Mucosa of rectum (tissue), 2 donors: Measurements from ENCODE around the gene EIF4H.
"Not testable (repeated sequence)": the region's sequence is repeated elsewhere in the genome, so short reads cannot be mapped to it uniquely, and the experiment has no call there.

ENCODE experiments used
- H3K27ac ChIP-seq, 2 donors: one replicate each; pipeline ENCODE4 v1.7.0; 2013; ENCODE audit warnings: inconsistent platforms in 2 of 2, low read depth in 2 of 2, low read length in 2 of 2
- H3K27me3 ChIP-seq, 2 donors: one replicate each; pipeline ENCODE4 v1.7.0; 2013; ENCODE audit warnings: low read length in 2 of 2; ENCODE audit not compliant: control insufficient read depth in 2 of 2, insufficient read depth in 2 of 2
- H3K36me3 ChIP-seq, 2 donors: one replicate each; pipeline ENCODE4 v1.7.0; 2013; ENCODE audit warnings: low read length in 2 of 2; ENCODE audit not compliant: control insufficient read depth in 2 of 2, insufficient read depth in 2 of 2
- H3K4me1 ChIP-seq, 2 donors: one replicate each; pipeline ENCODE4 v1.7.0; 2013; ENCODE audit warnings: low read length in 2 of 2, mild to moderate bottlenecking in 1 of 2; ENCODE audit not compliant: control insufficient read depth in 2 of 2, insufficient read depth in 2 of 2
- H3K4me3 ChIP-seq, 2 donors: one replicate each; pipeline ENCODE4 v1.7.0; 2013; ENCODE audit warnings: low read length in 2 of 2
- H3K9ac ChIP-seq, 2 donors: one replicate each; pipeline ENCODE4 v1.7.0; 2013; ENCODE audit warnings: low read length in 2 of 2, low read depth in 1 of 2, mild to moderate bottlenecking in 1 of 2
- H3K9me3 ChIP-seq, 2 donors: one replicate each; pipeline ENCODE4 v1.7.0; 2013; ENCODE audit warnings: low read length in 2 of 2; ENCODE audit not compliant: control insufficient read depth in 2 of 2
- donor health status: healthy.
- donor health status: Normal muscosa, but diverticular disease.

EIF4H gene

GRCh38 chr7:74222851-74223710 is 48.9 kb downstream of the EIF4H start:
- H3K9me3 ChIP-seq: no peaks in the 10 kb centered on the region
- H3K27ac ChIP-seq: no peak overlapping the region
- H3K4me3 ChIP-seq: no peak overlapping the region
- no peaks in the 10 kb centered on the region for H3K4me1 ChIP-seq
- H3K36me3 ChIP-seq: peaks cover 0 to 4% of the 10 kb centered on the region in 2 donors
- H3K27me3 ChIP-seq: no peaks in the 10 kb centered on the region
- H3K9ac ChIP-seq: no peak overlapping the region

- H3K27ac ChIP-seq: no peak overlapping the region
These were observed 49.8 kb downstream of the EIF4H start for GRCh38 chr7:74223711-74224510.

DNA sequence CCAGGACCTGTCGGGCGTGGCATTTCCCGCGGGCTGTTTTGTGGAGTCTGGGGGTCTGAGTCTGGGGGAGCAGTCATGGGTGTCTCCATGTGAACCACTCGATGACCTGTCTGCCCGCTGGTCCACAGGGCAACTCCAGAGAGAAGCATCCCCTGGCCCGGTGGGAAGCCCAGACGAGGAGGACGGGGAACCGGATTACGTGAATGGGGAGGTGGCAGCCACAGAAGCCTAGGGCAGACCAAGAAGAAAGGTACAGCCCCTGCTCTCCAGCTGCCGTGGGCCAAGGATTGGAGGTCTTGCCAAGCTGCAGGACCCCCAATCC is 50.3 kb downstream of the EIF4H start:
- Histone ChIP-seq H3K27ac (no peak overlapping the region), H3K4me3 (no peak overlapping the region), H3K36me3 (peaks cover 4 to 8% of the 10 kb centered on the region in 2 donors), H3K4me1 (peaks cover 0 to 2% of the 10 kb centered on the region in 2 donors), H3K27me3 (no peaks in the 10 kb centered on the region), H3K9me3 (no peaks in the 10 kb centered on the region), H3K9ac (no peak overlapping the region)

More at GRCh38 chr7:74223711-74224510, 49.8 kb downstream of the EIF4H start:
- Histone ChIP-seq H3K36me3 (peaks cover 4% of the 10 kb centered on the region in 2 donors), H3K9me3 (no peaks in the 10 kb centered on the region), H3K4me1 (peaks cover 0 to under 1% of the 10 kb centered on the region in 2 donors), H3K4me3 (no peak overlapping the region), H3K27me3 (no peaks in the 10 kb centered on the region), H3K9ac (no peak overlapping the region)

DNA sequence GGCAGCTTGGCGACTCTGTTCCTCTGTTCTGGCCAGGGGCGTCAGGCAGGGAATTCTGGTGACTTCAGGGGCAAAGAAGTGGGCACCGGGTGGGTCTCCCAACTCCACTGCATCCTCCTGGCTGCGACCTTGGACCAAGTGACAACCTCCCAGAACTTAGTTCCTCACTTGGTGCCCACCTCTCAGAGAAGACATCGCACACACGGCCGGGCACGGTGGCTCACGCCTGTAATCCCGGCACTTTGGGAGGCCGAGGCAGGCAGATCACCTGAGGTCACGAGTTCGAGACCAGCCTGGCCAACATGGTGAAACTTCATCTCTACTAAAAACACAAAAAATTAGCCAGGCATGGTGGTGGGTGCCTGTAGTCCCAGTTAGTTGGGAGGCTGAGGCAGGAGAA is 50.8 kb downstream of the EIF4H start:
- not testable (repeated sequence) for H3K9me3 ChIP-seq, H3K9ac ChIP-seq, H3K27ac ChIP-seq, H3K4me1 ChIP-seq, H3K36me3 ChIP-seq, H3K27me3 ChIP-seq, H3K4me3 ChIP-seq

GRCh38 chr7:74225400-74225799 is 51.2 kb downstream of the EIF4H start:
- Histone ChIP-seq H3K9me3 (no peaks in the 10 kb centered on the region), H3K9ac (no peak overlapping the region), H3K4me1 (peaks cover 0 to 2% of the 10 kb centered on the region in 2 donors), H3K36me3 (peaks cover 4 to 8% of the 10 kb centered on the region in 2 donors), H3K27me3 (no peaks in the 10 kb centered on the region), H3K27ac (no peak overlapping the region), H3K4me3 (no peak overlapping the region)

GRCh38 chr7:74226633-74227032 is 52.5 kb downstream of the EIF4H start:
- Histone ChIP-seq H3K36me3 (peaks cover 4 to 8% of the 10 kb centered on the region in 2 donors), H3K27ac (no peak overlapping the region), H3K9me3 (no peaks in the 10 kb centered on the region)

DNA sequence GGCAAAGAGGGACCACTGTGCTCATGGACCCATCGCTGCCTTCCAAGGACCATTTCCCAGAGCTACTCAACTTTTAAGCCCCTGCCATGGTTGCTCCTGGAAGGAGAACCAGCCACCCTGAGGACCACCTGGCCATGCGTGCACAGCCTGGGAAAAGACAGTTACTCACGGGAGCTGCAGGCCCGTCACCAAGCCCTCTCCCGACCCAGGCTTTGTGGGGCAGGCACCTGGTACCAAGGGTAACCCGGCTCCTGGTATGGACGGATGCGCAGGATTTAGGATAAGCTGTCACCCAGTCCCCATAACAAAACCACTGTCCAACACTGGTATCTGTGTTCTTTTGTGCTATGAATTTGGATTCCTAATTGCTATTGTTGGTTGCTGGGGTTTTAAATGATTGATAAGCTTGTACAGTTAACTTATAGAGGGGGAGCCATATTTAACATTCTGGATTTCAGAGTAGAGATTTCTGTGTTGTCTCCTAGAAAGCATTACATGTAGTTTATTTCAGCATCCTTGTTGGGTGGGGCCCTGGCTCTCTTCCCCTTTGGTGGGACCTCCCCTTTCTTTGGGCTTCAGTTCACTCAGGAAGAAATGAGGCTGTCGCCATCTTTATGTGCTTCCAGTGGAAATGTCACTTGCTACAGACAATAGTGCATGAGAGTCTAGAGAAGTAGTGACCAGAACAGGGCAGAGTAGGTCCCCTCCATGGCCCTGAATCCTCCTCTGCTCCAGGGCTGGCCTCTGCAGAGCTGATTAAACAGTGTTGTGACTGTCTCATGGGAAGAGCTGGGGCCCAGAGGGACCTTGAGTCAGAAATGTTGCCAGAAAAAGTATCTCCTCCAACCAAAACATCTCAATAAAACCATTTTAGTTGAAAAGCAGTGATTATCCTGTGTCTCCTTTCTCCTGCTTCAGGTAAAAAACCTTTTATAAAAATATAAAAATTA is 55.1 kb downstream of the EIF4H start:
- H3K9me3 ChIP-seq: no peaks in the 10 kb centered on the region
- no peak overlapping the region for H3K27ac ChIP-seq
- no peak overlapping the region for H3K9ac ChIP-seq
- H3K4me3 ChIP-seq: no peak overlapping the region
- peaks cover 13 to 14% of the 10 kb centered on the region in 2 donors for H3K36me3 ChIP-seq
- H3K4me1 ChIP-seq: peaks cover 0 to 2% of the 10 kb centered on the region in 2 donors
- H3K27me3 ChIP-seq: no peaks in the 10 kb centered on the region

More at GRCh38 chr7:74226633-74227032, 52.5 kb downstream of the EIF4H start:
- Histone ChIP-seq H3K9ac (no peak overlapping the region), H3K4me3 (no peak overlapping the region), H3K4me1 (peaks cover 0 to 2% of the 10 kb centered on the region in 2 donors), H3K27me3 (no peaks in the 10 kb centered on the region)

GRCh38 chr7:74230446-74231231 is 56.5 kb downstream of the EIF4H start:
- no peaks in the 10 kb centered on the region for H3K27me3 ChIP-seq
- no peak overlapping the region for H3K27ac ChIP-seq
- no peaks in the 10 kb centered on the region for H3K9me3 ChIP-seq
- H3K4me3 ChIP-seq: no peak overlapping the region
- no peak overlapping the region for H3K9ac ChIP-seq
- peaks cover 0 to 2% of the 10 kb centered on the region in 2 donors for H3K4me1 ChIP-seq
- H3K36me3 ChIP-seq: peaks cover 17% of the 10 kb centered on the region in 2 donors

DNA sequence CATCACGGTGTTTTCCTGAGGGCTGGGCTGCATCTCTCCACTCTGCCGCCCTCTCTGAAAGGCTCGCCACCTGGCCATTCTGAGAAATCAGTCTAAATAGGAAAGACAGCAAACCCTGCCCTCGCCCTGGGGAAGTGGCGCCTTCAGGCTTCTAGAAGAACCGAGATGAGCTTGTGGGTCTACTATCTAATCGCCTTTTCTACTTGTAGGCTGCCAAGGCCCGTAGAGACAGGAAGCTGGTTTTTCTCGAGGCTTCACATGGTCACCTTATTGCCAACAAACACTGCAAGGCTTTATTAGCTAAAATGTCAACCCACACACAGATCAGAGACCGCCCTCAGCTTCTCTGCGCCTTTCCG is 57.1 kb downstream of the EIF4H start:
- Histone ChIP-seq H3K4me3 (no peak overlapping the region), H3K9ac (no peak overlapping the region), H3K36me3 (peaks cover 18 to 20% of the 10 kb centered on the region in 2 donors), H3K27me3 (no peaks in the 10 kb centered on the region), H3K9me3 (no peaks in the 10 kb centered on the region), H3K27ac (no peak overlapping the region), H3K4me1 (peaks cover 0 to 2% of the 10 kb centered on the region in 2 donors)
